HG03175 (cell line): ENCODE data around the gene NFILZ.
"Not testable (repeated sequence)": the region's sequence is repeated elsewhere in the genome, so short reads cannot be mapped to it uniquely, and the experiment has no call there.

Experiments used
- ATAC-seq: cut with Tn5 transposase; IDR thresholded peaks from one replicate; pipeline ENCODE4 v1.9.1; 2021; ENCODE audit warnings: mild to moderate bottlenecking, moderate library complexity; ENCODE audit not compliant: unreplicated experiment

NFILZ gene

GRCh38 chr19:8611391-8611876, 19.0 kb upstream of the NFILZ start:
- ATAC-seq = no peak

- no peak for ATAC-seq
Observed at GRCh38 chr19:8611877-8612806, 18.3 kb upstream of the NFILZ start.

DNA sequence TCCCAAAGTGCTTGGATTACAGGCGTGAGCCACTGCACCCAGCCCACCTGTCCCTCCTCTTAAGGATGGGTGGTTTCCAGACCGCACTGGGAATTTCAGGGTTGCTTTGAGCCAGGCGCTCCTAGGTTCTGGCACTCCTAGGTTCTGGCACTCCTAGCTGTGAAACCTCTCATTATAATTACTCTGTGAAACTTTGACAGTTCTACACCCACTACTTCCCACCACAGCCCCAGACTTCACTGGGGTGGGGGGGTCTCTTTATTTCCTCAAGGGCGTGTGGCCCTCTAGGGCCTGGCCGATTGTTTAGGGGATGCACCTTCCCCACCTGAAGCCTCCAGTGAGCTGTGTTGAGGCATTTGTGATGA, 17.6 kb upstream of the NFILZ start:
- no peak for ATAC-seq

DNA sequence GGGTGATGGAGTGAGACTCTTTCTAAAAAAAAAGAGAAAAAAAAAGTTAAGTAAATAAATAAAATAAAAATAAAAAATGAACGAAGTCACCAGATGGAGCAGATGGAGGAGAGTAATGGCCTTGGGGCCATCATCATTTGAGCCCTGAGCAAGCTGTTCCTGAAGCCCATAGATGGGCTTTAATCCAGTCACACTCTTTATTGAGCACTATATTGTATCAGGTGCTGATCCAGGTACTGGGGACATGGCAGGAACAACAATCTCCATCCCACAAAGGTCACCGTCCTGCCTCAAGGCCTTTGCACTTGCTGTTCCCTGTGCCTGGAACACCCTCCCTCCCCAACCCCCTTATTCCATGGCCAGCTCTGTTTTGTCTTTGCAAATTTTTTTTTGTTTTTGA, 16.0 kb upstream of the NFILZ start:
- ATAC-seq = no peak

GRCh38 chr19:8615024-8615423, 15.4 kb upstream of the NFILZ start:
- no peak for ATAC-seq

DNA sequence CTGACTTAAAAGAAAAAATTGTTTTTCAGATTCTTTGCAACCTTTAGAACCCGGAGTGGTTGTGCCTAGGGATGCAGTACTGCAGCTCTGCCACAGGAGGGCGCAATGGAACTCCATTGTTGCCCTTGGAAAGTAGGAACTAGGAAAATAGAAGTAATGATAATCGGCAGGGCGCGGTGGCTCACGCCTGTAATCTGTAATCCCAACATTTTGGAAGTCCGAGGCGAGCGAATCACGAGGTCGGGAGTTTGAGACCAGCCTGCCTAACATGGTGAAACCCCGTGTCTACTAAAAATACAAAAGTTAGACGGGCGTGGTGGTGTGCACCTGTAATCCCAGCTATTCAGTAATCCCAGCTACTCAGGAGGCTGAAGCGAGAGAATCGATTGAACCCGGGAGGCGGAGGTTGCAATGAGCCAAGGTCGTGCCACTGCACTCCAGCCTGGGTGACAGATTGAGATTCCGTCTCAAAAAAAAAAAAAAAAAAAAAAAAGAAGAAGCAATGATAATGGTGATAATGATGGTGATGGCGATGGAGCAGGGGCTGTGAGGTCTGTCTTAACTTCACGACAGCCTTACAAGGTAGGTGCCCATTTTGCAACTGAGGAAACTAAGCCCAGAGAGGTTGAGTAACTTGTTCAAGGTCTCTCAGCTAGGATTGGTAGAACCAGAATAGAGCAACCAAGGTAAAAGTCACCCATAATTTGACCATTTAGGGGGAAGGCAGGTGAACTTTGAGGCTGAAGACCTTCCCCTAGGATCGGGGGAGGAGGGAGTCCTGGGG, 14.4 kb upstream of the NFILZ start:
- no peak for ATAC-seq

- ATAC-seq = no peak
Observed at GRCh38 chr19:8616861-8617260, 13.6 kb upstream of the NFILZ start.

- not testable (repeated sequence) for ATAC-seq
Observed at GRCh38 chr19:8617325-8617724, 13.1 kb upstream of the NFILZ start.

GRCh38 chr19:8617984-8618383, 12.4 kb upstream of the NFILZ start:
- no peak for ATAC-seq

- ATAC-seq = no peak
Observed at GRCh38 chr19:8618751-8619150, 11.7 kb upstream of the NFILZ start.

GRCh38 chr19:8622886-8623285, 7.5 kb upstream of the NFILZ start:
- not testable (repeated sequence) for ATAC-seq

- no peak for ATAC-seq
Observed at GRCh38 chr19:8626842-8627241, 3.6 kb upstream of the NFILZ start.

DNA sequence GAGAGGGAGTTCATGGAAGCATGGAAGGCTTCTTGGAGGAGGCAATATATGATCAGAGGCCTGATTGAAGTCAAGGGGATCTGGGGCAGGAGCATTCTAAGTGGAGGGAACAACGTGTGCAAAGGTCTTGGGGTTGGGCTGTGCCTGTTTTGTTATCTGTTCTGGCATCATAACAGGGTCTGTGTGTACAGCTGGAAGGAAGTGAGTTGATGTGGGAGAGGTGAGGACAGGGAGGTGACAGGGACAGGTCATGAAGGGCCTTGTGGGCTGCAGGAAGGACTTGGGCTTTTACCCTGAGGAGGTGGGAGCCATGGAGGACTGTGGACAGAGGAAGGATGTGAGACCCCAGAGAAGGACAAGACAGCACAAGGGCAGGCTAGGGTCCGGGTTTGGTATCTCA, 1.2 kb upstream of the NFILZ start:
- no peak for ATAC-seq

DNA sequence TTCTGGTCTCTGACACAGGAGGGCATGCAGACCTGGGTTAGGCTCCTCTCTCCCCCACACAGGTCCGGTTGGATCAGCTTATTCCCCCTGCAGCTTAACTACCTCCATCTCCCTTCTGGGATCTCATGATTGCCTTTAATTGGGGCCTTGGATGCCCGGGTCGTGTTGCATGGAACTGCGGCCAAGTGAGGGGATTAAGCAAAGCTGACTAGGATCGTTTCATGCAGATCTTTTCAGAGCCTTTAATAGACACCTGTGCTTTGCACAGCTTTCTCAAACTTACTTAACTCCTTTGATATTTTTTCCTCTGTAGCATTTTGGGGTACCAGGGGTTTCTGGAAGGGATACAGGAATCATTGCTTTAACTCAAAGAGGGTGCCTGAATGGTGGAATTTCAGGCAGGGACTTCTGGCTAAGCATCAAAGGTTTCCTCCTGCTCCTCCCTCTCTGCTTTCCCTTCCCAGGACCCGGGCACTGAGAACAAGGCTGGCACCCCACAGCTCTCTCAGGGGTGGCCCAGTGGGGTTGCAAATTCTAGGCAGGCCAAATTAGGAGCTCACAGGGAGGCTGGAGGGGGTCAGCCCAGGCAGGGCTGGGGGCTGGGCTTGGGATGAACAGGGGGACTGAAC, 477 bp downstream of the NFILZ start:
- no peak for ATAC-seq

DNA sequence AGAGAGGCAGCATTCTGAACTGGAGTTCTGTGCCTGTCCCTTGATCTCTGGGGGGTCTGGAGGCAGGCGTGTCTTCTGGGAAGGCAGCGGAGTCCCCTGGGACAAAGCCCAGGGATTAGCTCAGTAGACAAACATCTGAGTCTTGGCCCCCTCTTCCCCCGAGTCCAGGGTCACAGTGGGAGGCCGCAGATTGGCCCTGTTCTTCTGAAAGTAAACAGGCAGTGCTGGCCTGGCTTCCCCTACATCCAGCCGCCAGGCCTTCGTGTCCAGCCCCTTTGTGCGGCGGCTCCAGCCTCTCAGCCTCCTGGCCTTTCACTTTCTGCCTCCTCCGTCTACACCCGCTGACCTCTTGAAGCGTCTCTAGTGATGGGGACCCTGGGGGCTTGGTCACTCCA, 989 bp downstream of the NFILZ start:
- no peak for ATAC-seq

DNA sequence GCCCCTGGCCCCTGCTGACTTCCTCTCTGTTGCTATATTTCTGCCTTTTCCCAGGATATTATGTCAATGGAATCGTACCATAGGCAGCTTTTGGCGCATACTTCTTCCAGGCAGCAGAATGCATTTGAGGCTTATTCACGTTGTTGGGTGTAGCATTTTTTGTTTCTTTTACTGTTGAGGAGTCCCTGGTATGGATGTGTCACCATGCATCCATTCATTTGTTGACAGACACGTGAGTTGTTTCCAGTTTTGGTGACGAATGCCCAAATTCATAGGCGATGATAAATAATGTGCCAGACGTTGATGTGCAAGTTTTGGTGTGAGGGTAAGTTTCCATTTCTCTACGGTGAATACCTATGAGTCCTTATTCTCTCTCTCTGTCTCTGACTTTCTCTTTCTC, 5.0 kb downstream of the NFILZ start:
- no peak for ATAC-seq

- ATAC-seq = not testable (repeated sequence)
Observed at GRCh38 chr19:8637070-8637469, 6.6 kb downstream of the NFILZ start.

- no peak for ATAC-seq
Observed at GRCh38 chr19:8638078-8638619, 7.7 kb downstream of the NFILZ start.

- ATAC-seq = no peak
Observed at GRCh38 chr19:8639821-8640401, 9.5 kb downstream of the NFILZ start.

DNA sequence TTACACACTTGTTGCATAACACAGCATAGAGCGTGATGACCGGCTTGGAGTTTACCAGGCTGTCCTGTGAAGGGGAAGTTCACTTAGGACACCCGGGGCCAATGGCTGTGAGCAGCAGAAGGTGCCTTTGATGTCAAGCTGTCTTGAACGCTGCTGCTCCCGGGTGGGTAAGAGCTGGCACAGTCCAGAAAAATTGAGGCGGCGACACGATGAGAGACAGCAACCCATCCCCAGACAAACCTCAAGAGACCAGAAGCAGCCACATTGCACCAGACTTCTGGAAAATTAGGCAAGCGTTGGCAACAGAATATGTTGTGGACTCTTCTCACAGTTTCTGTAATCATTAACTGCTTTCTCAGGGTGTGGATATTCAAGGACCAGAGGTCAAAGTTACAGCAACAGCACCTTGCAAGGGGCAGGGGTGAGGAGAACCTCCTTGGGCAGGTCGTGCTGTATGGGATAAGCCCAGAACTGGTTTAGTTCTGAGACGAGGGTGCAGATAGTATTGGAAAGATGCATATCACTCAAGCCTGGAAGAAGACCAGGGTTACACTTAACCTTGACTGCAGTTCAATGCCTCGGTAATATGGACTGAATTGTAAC, 10.1 kb downstream of the NFILZ start:
- no peak for ATAC-seq
